IPS-20b (cell line): ENCODE measurements around the gene BMP7.
"Not testable (repeated sequence)": the region's sequence is repeated elsewhere in the genome, so short reads cannot be mapped to it uniquely, and the experiment has no call there.

Experiments used
- H3K27ac ChIP-seq: one replicate; pipeline ENCODE4 v1.5.1; 2013; ENCODE audit warnings: low read length
- H3K27me3 ChIP-seq: 2 replicates; pipeline ENCODE4 v1.6.1; 2013; ENCODE audit warnings: mild to moderate bottlenecking, low read length, inconsistent platforms; ENCODE audit not compliant: insufficient read depth
- H3K36me3 ChIP-seq: 2 replicates; pipeline ENCODE4 v1.6.1; 2013; ENCODE audit warnings: low read depth, mild to moderate bottlenecking, inconsistent platforms, low read length, moderate library complexity; ENCODE audit not compliant: insufficient read depth
- H3K4me1 ChIP-seq: 2 replicates; pipeline ENCODE4 v1.6.1; 2013; ENCODE audit warnings: mild to moderate bottlenecking, control low read depth, inconsistent platforms, low read length, moderate library complexity; ENCODE audit not compliant: insufficient read depth
- H3K4me3 ChIP-seq: 2 replicates; pipeline ENCODE4 v1.5.1; 2013; ENCODE audit warnings: mild to moderate bottlenecking, low read length, inconsistent platforms
- H3K9ac ChIP-seq: 2 replicates; pipeline ENCODE4 v1.6.1; 2013; ENCODE audit warnings: low read depth, mild to moderate bottlenecking, inconsistent platforms, low read length, moderate library complexity
- H3K9me3 ChIP-seq: 2 replicates; pipeline ENCODE4 v1.6.1; 2013; ENCODE audit warnings: mild to moderate bottlenecking, low read depth, low read length, inconsistent platforms; ENCODE audit not compliant: insufficient read depth

Gene BMP7

DNA sequence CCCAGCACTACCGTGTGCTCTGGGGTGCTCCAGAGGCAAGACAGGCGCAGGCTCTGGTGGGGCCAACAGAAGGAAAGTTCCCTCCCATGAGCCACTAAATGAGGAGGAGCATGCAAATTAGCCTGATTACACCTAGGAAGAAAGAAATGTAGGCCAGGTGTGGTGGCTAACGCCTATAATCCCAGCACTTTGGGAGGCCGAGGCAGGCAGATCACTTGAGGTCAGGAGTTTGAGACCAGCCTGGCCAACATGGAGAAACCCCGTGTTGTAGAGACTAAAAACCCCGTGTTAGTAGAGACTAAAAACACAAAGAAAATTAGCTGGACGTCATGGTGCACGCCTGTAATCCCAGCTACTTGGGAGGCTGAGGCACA lies 75.2 kb downstream of the BMP7 start:
- H3K27me3 ChIP-seq, H3K9me3 ChIP-seq, H3K9ac ChIP-seq, H3K27ac ChIP-seq, H3K36me3 ChIP-seq, H3K4me3 ChIP-seq, H3K4me1 ChIP-seq: not testable (repeated sequence)

DNA sequence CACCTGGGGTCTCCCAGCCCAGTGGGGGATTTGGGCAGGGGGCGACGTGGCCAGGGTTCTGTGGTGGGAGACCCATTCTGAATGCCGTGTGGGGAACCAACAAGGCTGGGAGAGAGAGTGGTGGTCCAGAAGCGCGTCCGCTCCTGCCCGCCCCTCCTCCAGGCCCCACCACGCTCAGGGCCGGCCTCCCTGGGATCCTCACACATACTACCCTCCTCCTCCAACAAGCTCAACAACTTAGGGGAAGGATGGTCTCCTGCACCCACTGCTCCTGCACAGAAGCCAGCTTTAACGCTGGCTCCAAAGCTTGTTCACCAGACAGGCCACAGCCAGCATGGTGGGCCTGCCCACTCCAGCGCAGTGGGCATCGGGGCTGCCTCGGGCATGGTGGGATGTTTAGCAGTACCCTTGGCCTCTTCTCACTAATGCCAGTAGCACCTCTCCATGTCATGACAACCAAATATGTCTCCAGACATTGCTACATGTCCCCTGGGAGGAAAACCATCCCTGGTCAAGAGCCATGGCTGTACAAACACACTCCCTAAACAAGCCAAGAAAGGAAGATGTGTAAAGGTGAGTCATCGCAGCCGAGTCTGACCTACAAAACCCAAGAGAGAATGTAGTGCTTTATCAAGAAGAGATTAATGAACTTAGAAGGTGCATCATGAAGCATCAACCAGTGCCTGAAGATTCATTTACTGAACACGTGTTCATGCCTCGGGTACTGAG lies 75.7 kb downstream of the BMP7 start:
- Histone ChIP-seq H3K36me3 (no peaks in the 10 kb centered on the region; the same call in 1 of the 2 replicates), H3K4me3 (no peak overlapping the region), H3K27ac (no peak overlapping the region), H3K9ac (no peak overlapping the region), H3K9me3 (no peaks in the 10 kb centered on the region), H3K4me1 (no peaks in the 10 kb centered on the region), H3K27me3 (no peaks in the 10 kb centered on the region)

GRCh38 chr20:57189713-57190112 lies 76.7 kb downstream of the BMP7 start:
- Histone ChIP-seq H3K27ac (no peak overlapping the region), H3K9me3 (no peaks in the 10 kb centered on the region), H3K4me1 (no peaks in the 10 kb centered on the region), H3K36me3 (no peaks in the 10 kb centered on the region; the same call in 1 of the 2 replicates), H3K27me3 (no peaks in the 10 kb centered on the region), H3K4me3 (no peak overlapping the region), H3K9ac (no peak overlapping the region)

DNA sequence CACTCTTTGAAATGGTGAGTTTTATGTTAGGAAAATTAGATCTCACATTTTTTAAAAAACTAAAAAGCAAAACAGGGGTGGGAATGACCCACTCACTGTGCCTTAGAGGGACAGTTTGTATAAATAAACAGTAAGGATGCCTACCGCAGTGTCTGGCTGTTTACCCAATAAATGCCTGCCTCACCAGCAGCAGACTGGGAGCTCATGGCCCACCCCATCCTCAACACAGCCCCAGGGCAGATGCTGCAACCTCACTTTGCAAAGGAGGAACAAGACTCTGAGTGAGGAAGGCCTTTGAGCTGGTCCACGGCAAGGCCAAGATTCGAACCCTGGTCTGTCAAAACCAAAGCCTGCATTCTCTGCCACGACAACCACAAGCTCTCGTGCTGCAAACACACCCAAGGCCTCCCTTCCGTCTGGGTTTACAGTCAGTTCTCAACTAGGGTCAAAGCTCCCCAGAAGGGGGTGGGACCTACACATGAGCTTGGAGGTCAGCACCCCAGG lies 77.8 kb downstream of the BMP7 start:
- Histone ChIP-seq H3K27ac (no peak overlapping the region), H3K4me1 (no peaks in the 10 kb centered on the region), H3K27me3 (no peaks in the 10 kb centered on the region), H3K9me3 (no peaks in the 10 kb centered on the region), H3K36me3 (no peaks in the 10 kb centered on the region; the same call in 1 of the 2 replicates), H3K4me3 (no peak overlapping the region), H3K9ac (no peak overlapping the region)

- H3K4me3 ChIP-seq: no peak overlapping the region
- H3K9ac ChIP-seq: no peak overlapping the region
- no peak overlapping the region for H3K27ac ChIP-seq
- H3K4me1 ChIP-seq: no peaks in the 10 kb centered on the region
- no peaks in the 10 kb centered on the region; the same call in 1 of the 2 replicates for H3K36me3 ChIP-seq
- H3K9me3 ChIP-seq: no peaks in the 10 kb centered on the region
- no peaks in the 10 kb centered on the region for H3K27me3 ChIP-seq
Observed at GRCh38 chr20:57188056-57188455, 78.4 kb downstream of the BMP7 start.

GRCh38 chr20:57187068-57187634 lies 79.3 kb downstream of the BMP7 start:
- no peaks in the 10 kb centered on the region for H3K27me3 ChIP-seq
- H3K4me3 ChIP-seq: no peak overlapping the region
- H3K27ac ChIP-seq: no peak overlapping the region
- H3K9me3 ChIP-seq: no peaks in the 10 kb centered on the region
- H3K36me3 ChIP-seq: no peaks in the 10 kb centered on the region; the same call in 1 of the 2 replicates
- H3K4me1 ChIP-seq: no peaks in the 10 kb centered on the region
- no peak overlapping the region for H3K9ac ChIP-seq

GRCh38 chr20:57186192-57186591 lies 80.2 kb downstream of the BMP7 start:
- Histone ChIP-seq H3K27me3 (no peaks in the 10 kb centered on the region), H3K9me3 (no peaks in the 10 kb centered on the region), H3K27ac (no peak overlapping the region), H3K9ac (no peak overlapping the region), H3K36me3 (no peaks in the 10 kb centered on the region; the same call in 1 of the 2 replicates), H3K4me1 (0 out of 2 replicates have a peak, but pooled peaks cover 7% of the 10 kb centered on the region), H3K4me3 (no peak overlapping the region)

DNA sequence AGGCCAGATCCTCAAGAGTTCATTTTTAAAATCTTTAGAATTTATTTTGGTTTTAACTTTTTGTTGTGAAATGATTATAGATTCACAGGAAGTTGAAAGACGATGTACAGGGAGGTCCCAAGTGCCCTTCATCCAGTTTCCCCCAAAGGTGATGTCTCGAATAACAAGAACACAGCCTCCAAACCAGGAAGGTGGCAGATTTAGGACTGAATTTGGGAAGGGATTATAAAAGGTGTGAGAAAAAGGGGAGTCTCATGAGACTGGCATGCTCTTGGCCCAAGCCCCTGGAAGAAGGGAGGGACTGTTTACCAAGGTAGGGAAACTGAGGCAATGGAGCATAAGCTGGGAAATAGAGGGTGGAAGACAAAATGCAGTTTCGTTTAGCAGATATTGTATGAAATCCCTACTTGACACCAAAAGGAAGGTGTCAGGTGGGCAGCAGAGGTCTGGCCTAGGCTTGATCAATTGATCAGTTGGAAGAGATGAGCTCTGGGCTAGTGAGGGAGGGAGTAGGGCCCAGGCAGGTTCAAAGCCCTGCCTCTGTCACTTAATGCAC lies 81.2 kb downstream of the BMP7 start:
- Histone ChIP-seq H3K36me3 (no peaks in the 10 kb centered on the region; the same call in 1 of the 2 replicates), H3K4me1 (peaks cover 15% of the 10 kb centered on the region; the same call in 1 of the 2 replicates), H3K27ac (no peak overlapping the region), H3K9me3 (no peaks in the 10 kb centered on the region), H3K4me3 (no peak overlapping the region), H3K27me3 (no peaks in the 10 kb centered on the region), H3K9ac (no peak overlapping the region)

DNA sequence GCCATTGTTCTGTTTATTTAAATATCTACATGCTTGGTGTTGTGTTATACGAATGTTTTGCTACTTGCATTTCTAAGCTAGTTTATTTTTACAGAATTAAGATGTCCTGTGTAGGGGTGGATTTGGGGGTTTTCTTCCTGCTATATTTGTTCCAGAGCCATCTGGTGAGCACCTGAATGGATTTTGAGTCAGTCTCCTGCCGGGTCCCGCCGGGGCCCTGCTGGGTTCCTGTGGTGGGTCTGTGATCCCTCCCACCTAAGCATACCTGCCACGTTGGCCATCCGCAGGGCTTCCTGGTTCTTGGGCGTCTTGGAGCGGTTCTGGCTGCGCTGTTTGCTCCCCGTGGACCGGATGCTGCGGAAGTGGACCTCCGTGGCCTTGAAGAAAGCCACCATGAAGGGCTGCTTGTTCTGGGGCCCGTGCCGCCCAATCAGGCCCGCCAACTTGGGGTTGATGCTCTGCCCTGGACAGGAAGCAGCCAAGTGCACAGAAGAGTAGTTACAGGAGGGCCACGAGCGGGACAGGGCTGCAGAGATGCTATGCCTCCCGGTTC lies 82.9 kb downstream of the BMP7 start:
- Histone ChIP-seq H3K9ac (no peak overlapping the region), H3K27me3 (no peaks in the 10 kb centered on the region), H3K4me3 (no peak overlapping the region), H3K9me3 (no peaks in the 10 kb centered on the region), H3K4me1 (peaks cover 16% of the 10 kb centered on the region; the same call in 1 of the 2 replicates), H3K36me3 (no peaks in the 10 kb centered on the region; the same call in 1 of the 2 replicates), H3K27ac (no peak overlapping the region)

GRCh38 chr20:57181639-57182038 lies 84.8 kb downstream of the BMP7 start:
- no peaks in the 10 kb centered on the region for H3K9me3 ChIP-seq
- H3K9ac ChIP-seq: no peak overlapping the region
- no peak overlapping the region for H3K27ac ChIP-seq
- peaks cover 16% of the 10 kb centered on the region; the same call in 1 of the 2 replicates for H3K4me1 ChIP-seq
- H3K27me3 ChIP-seq: no peaks in the 10 kb centered on the region
- no peak overlapping the region for H3K4me3 ChIP-seq
- no peaks in the 10 kb centered on the region; the same call in 1 of the 2 replicates for H3K36me3 ChIP-seq

GRCh38 chr20:57180954-57181353 lies 85.5 kb downstream of the BMP7 start:
- H3K9ac ChIP-seq: no peak overlapping the region
- H3K27ac ChIP-seq: no peak overlapping the region
- no peaks in the 10 kb centered on the region for H3K9me3 ChIP-seq
- no peaks in the 10 kb centered on the region for H3K27me3 ChIP-seq
- H3K4me3 ChIP-seq: no peak overlapping the region
- H3K36me3 ChIP-seq: no peaks in the 10 kb centered on the region; the same call in 1 of the 2 replicates
- H3K4me1 ChIP-seq: peaks cover 16% of the 10 kb centered on the region; the same call in 1 of the 2 replicates
